DOHH2 (cell line): ENCODE measurements around the gene CHN2.

Experiments used
- H3F3A ChIP-seq: fragments of 200-600 bp; sonication (generic), shearing (Covaris generic); 2 replicates; pipeline ENCODE4 v1.6.0; 2016; ENCODE audit warnings: antibody characterized with exemption, mild to moderate bottlenecking; ENCODE audit not compliant: control insufficient read depth, insufficient read depth
- H3K27ac ChIP-seq: fragments of 200-600 bp; sonication (generic); 2 replicates; pipeline ENCODE4 v1.5.1; 2014; ENCODE audit warnings: low read depth, mild to moderate bottlenecking, low read length, moderate library complexity
- H3K27me3 ChIP-seq: fragments of 200-600 bp; sonication (generic); 2 replicates; pipeline ENCODE4 v1.6.1; 2014; ENCODE audit warnings: mild to moderate bottlenecking, low read length, mixed read lengths; ENCODE audit not compliant: control insufficient read depth
- H3K36me3 ChIP-seq: fragments of 200-600 bp; sonication (generic); 2 replicates; pipeline ENCODE4 v1.6.1; 2014; ENCODE audit warnings: mild to moderate bottlenecking, low read length, moderate library complexity, mixed read lengths; ENCODE audit not compliant: control insufficient read depth
- H3K4me1 ChIP-seq: fragments of 200-600 bp; sonication (generic); 2 replicates; pipeline ENCODE4 v1.6.1; 2014; ENCODE audit warnings: mild to moderate bottlenecking, low read length, mixed read lengths; ENCODE audit not compliant: control insufficient read depth
- H3K4me2 ChIP-seq: fragments of 200-600 bp; sonication (generic); 2 replicates; pipeline ENCODE4 v1.6.0; 2014; ENCODE audit warnings: mild to moderate bottlenecking, low read length, moderate library complexity
- H3K4me3 ChIP-seq: fragments of 200-600 bp; sonication (generic); 2 replicates; pipeline ENCODE4 v1.5.1; 2014; ENCODE audit warnings: mild to moderate bottlenecking, low read length, mixed read lengths
- H3K79me2 ChIP-seq: fragments of 200-600 bp; sonication (generic); 2 replicates; pipeline ENCODE4 v1.6.1; 2014; ENCODE audit warnings: mild to moderate bottlenecking, low read length, mixed read lengths; ENCODE audit not compliant: control insufficient read depth
- H3K9me2 ChIP-seq: fragments of 200-600 bp; sonication (generic); replicated peaks from 2 replicates; pipeline ENCODE4 v1.6.1; 2014; ENCODE audit warnings: mild to moderate bottlenecking, low read length, mixed read lengths; ENCODE audit not compliant: control insufficient read depth
- H3K9me3 ChIP-seq: fragments of 200-600 bp; sonication (generic); 2 replicates; pipeline ENCODE4 v1.6.1; 2014; ENCODE audit warnings: antibody characterized with exemption, low read length, mixed read lengths; ENCODE audit not compliant: control insufficient read depth, insufficient read depth
- H4K20me1 ChIP-seq: fragments of 200-600 bp; sonication (generic); 2 replicates; pipeline ENCODE4 v1.6.0; 2014; ENCODE audit warnings: low read depth, mild to moderate bottlenecking, antibody characterized with exemption, low read length, moderate library complexity; ENCODE audit not compliant: control insufficient read depth, insufficient read depth
- EZH2phosphoT487 ChIP-seq: fragments of 200-600 bp; sonication (generic); IDR thresholded peaks from 2 replicates; pipeline ENCODE4 v1.6.1; 2017; ENCODE audit warnings: borderline replicate concordance, mild to moderate bottlenecking, antibody characterized with exemption, low read length, moderate library complexity, mixed read lengths
- TF ChIP-seq, protein P1 (sequence below): fragments of 200-600 bp; sonication (generic); IDR thresholded peaks from one replicate; pipeline ENCODE4 v1.5.1; 2014; ENCODE audit warnings: antibody characterized with exemption, mild to moderate bottlenecking, low read depth, low read length; ENCODE audit not compliant: poor library complexity, severe bottlenecking

The CHN2 gene

DNA sequence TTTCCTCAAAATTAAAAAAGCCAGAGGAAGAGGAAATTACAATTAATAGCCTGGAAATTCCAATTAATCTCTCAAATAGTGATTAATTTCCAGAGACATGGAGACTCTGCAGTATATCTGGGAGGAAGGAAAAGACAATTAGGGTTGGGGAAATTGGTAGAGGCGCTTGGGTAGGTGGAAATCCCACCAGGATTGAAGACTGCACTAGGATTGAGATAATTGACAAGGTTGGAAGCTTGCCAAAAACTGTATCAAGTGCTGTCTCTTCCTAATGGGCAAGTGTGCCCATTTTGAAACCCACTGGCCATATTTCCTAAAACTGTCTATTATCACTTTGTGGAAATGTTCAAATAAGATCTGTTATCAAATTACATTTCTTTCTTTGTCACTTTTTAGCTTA lies 21.6 kb downstream of the CHN2 start:
- H3K36me3 ChIP-seq, result no peaks in the 10 kb centered on the region
- no peaks in the 10 kb centered on the region for H3K79me2 ChIP-seq

DNA sequence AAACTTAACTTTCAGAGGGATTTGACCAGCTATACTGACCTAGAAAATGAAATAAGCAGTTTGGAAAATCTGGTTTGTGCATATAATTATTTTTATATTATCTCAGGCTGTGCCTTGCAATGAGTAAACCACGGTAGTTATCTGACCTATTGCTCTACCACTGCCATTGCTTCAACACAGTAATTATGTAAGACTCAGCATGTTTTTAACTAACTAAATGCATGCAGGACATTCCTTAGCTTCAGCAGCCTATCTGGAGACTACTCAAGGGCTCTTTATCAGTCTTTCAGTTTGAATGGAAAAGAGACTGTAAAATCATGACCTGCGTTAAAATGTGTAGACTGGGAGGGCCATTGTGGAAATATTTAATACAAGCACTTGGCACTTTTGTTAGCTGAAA lies 22.5 kb downstream of the CHN2 start:
- no peaks in the 10 kb centered on the region for H3F3A ChIP-seq
- H3K9me3 ChIP-seq, result no peaks in the 10 kb centered on the region
- H3K27ac ChIP-seq, result no peak overlapping the region
- H3K4me1 ChIP-seq, result no peaks in the 10 kb centered on the region
- no peak overlapping the region for H3K4me3 ChIP-seq
- no peak overlapping the region for H3K4me2 ChIP-seq
- 0 out of 2 replicates have a peak, but pooled peaks cover 3% of the 10 kb centered on the region for H3K27me3 ChIP-seq
- TF ChIP-seq EZH2phosphoT487, result no peak
- TF ChIP-seq, protein P1, sequence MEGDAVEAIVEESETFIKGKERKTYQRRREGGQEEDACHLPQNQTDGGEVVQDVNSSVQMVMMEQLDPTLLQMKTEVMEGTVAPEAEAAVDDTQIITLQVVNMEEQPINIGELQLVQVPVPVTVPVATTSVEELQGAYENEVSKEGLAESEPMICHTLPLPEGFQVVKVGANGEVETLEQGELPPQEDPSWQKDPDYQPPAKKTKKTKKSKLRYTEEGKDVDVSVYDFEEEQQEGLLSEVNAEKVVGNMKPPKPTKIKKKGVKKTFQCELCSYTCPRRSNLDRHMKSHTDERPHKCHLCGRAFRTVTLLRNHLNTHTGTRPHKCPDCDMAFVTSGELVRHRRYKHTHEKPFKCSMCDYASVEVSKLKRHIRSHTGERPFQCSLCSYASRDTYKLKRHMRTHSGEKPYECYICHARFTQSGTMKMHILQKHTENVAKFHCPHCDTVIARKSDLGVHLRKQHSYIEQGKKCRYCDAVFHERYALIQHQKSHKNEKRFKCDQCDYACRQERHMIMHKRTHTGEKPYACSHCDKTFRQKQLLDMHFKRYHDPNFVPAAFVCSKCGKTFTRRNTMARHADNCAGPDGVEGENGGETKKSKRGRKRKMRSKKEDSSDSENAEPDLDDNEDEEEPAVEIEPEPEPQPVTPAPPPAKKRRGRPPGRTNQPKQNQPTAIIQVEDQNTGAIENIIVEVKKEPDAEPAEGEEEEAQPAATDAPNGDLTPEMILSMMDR, result no peak
- no peaks in the 10 kb centered on the region for H3K36me3 ChIP-seq
- H4K20me1 ChIP-seq, result no peaks in the 10 kb centered on the region
- H3K9me2 ChIP-seq, result no peaks in the 10 kb centered on the region
- H3K79me2 ChIP-seq, result no peaks in the 10 kb centered on the region

More for the DNA sequence above, 21.6 kb downstream of the CHN2 start:
- no peak for TF ChIP-seq EZH2phosphoT487
- TF ChIP-seq, protein P1, result no peak
- Histone ChIP-seq H3F3A (no peaks in the 10 kb centered on the region), H3K9me2 (no peaks in the 10 kb centered on the region), H3K4me3 (no peak overlapping the region), H3K27ac (no peak overlapping the region), H3K4me1 (no peaks in the 10 kb centered on the region), H3K9me3 (no peaks in the 10 kb centered on the region), H4K20me1 (no peaks in the 10 kb centered on the region), H3K4me2 (no peak overlapping the region), H3K27me3 (0 out of 2 replicates have a peak, but pooled peaks cover 3% of the 10 kb centered on the region)

DNA sequence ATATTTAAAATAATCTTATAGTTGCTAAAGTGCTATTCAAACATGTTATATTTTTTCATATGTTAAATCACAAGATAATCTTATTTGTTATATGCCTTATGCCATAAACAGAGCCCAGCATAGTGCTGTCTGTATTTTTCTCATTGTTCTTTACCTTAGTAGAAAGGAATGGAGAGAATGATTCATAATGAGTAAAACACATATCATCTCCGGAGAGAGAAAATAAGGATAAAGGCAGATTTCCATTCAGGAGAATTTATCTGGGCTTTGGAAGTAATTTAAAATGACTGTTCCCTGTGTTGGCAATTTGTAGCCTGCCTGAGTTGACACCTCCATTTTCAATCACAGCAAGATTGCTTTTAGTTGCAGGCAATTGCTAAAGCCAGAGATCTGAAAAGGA lies 30.2 kb downstream of the CHN2 start:
- H3K9me2 ChIP-seq, result no peaks in the 10 kb centered on the region
- no peaks in the 10 kb centered on the region for H3K9me3 ChIP-seq
- no peak overlapping the region for H3K4me3 ChIP-seq
- no peak overlapping the region for H3K4me2 ChIP-seq
- TF ChIP-seq, protein P1, result no peak
- no peak for TF ChIP-seq EZH2phosphoT487
- no peak overlapping the region for H3K27ac ChIP-seq
- H3K36me3 ChIP-seq, result no peaks in the 10 kb centered on the region
- no peaks in the 10 kb centered on the region for H3K4me1 ChIP-seq
- no peaks in the 10 kb centered on the region for H3K79me2 ChIP-seq
- no peaks in the 10 kb centered on the region for H4K20me1 ChIP-seq
- 0 out of 2 replicates have a peak, but pooled peaks cover 4% of the 10 kb centered on the region for H3K27me3 ChIP-seq
- H3F3A ChIP-seq, result no peaks in the 10 kb centered on the region
